ENCODE data around the gene HSPB9. TPM values are rescaled to one million over a fixed set of nuclear protein-coding genes. Genes with fewer than 3 reads are reported as not detected.

Gene HSPB9
- polyA plus RNA-seq, 1 experiment = not detected

DNA sequence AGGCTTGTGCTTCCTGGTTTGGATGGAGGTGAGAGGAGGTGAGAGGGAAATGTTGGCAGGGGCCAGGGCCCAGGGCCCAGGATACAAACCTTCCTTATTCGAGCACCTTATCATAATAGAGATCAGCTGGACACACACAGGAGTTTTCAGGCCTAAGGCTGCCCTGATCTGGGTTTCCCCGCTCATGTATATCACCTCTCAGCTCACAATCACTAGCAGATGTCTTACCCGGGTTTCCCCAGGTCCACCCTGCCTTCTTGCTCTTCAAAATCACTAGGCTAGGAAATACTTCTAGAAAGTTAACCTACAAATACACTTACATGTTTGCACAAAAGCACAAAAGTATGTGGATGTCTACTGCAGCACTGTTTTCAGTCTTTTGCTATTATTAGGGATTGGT is 4.2 kb downstream of the HSPB9 start:
- H3K27me3 ChIP-seq (ENCODE audit: control insufficient read depth, insufficient read depth, low read length) = no peaks in the 10 kb centered on the region
- POLR2A ChIA-PET = no interaction called here
- CTCF ChIA-PET = no interaction called here
- TF ChIP-seq, protein P1, sequence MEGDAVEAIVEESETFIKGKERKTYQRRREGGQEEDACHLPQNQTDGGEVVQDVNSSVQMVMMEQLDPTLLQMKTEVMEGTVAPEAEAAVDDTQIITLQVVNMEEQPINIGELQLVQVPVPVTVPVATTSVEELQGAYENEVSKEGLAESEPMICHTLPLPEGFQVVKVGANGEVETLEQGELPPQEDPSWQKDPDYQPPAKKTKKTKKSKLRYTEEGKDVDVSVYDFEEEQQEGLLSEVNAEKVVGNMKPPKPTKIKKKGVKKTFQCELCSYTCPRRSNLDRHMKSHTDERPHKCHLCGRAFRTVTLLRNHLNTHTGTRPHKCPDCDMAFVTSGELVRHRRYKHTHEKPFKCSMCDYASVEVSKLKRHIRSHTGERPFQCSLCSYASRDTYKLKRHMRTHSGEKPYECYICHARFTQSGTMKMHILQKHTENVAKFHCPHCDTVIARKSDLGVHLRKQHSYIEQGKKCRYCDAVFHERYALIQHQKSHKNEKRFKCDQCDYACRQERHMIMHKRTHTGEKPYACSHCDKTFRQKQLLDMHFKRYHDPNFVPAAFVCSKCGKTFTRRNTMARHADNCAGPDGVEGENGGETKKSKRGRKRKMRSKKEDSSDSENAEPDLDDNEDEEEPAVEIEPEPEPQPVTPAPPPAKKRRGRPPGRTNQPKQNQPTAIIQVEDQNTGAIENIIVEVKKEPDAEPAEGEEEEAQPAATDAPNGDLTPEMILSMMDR (IDR thresholded peaks at IDR 0.05; ENCODE audit: insufficient read depth, low read depth, low read length) = no peak
- no peak overlapping the region for H3K4me3 ChIP-seq (ENCODE audit: low read depth, low read length)
- H3K36me3 ChIP-seq (ENCODE audit: control insufficient read depth, insufficient read depth, low read length) = peaks cover 33% of the 10 kb centered on the region
- DNase-seq (ENCODE audit: low read depth) = no peak

DNA sequence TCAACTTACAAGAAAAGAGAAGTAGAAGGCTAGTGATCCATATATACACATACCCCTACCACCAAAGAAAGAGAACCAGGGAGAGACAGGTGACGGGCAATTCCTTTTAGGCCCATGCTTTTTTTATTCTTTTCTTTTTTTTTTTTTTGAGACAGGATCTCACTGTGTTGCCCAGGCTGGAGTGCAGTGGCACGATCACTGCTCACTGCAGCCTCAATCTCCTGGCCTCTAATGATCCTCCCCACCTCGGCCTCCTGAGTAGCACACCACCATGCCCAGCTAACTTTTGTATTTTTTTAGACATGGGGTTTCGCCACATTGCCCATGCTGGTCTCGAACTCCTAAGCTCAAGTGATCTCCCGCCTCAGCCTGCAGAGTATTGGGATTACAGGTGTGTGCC is 4.8 kb downstream of the HSPB9 start:
- ChIA-PET CTCF (no interaction called here), POLR2A (no interaction called here)
- Histone ChIP-seq H3K36me3 (ENCODE audit: control insufficient read depth, insufficient read depth, low read length) (peaks cover 33% of the 10 kb centered on the region), H3K4me3 (ENCODE audit: low read depth, low read length) (no peak overlapping the region), H3K27me3 (ENCODE audit: control insufficient read depth, insufficient read depth, low read length) (no peaks in the 10 kb centered on the region)
- TF ChIP-seq, protein P1 (IDR thresholded peaks at IDR 0.05; ENCODE audit: insufficient read depth, low read depth, low read length) = no peak
- no peak for DNase-seq (ENCODE audit: low read depth)

DNA sequence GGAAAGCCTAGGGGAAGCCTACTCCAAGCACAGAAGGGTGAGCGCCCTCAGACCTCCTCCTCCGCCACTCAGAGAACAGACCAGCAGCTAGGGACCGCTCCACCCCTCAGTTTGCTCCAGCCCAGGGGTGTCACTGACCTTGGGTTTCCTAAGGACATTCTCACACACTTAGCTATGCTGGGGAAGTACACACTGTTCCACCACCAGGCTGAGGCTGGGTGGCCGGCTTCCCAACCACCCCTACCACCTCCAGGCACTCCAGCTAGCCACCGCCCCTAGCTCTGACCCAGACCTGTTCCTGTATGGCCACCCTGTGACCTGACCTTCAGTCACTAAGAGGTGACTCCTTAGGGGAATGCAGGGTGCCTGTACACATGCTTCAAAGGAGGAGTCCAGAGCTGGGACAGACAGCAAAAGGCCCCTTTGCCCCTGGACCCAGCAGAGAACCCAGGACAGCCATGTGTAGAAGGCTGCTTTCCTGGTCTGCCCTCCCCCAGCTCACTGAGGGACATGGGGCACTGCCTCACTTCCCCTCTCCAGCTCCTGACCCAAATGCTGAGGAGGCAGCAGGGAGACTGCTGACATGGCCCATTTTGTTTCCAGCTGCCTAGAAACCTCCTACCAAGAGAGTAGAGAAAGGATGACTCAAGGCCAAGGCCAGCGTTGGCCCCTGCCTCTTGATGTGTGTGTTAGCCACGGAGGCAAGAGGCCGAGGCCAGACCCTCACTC is 6.7 kb downstream of the HSPB9 start:
- ChIA-PET POLR2A (no interaction called here), CTCF (interaction anchor here (0.6 to 1.6 kb wide), 3 partner anchors 8 to 368 kb away, joined by 3 to 4 read pairs (median 3); partner anchors contain the start of gene KAT2A)
- no peak for DNase-seq (ENCODE audit: low read depth)
- Histone ChIP-seq H3K4me3 (ENCODE audit: low read depth, low read length) (no peak overlapping the region), H3K27me3 (ENCODE audit: control insufficient read depth, insufficient read depth, low read length) (no peaks in the 10 kb centered on the region), H3K36me3 (ENCODE audit: control insufficient read depth, insufficient read depth, low read length) (peaks cover 33% of the 10 kb centered on the region)
- TF ChIP-seq, protein P1 (IDR thresholded peaks at IDR 0.05; ENCODE audit: insufficient read depth, low read depth, low read length) = no peak

DNA sequence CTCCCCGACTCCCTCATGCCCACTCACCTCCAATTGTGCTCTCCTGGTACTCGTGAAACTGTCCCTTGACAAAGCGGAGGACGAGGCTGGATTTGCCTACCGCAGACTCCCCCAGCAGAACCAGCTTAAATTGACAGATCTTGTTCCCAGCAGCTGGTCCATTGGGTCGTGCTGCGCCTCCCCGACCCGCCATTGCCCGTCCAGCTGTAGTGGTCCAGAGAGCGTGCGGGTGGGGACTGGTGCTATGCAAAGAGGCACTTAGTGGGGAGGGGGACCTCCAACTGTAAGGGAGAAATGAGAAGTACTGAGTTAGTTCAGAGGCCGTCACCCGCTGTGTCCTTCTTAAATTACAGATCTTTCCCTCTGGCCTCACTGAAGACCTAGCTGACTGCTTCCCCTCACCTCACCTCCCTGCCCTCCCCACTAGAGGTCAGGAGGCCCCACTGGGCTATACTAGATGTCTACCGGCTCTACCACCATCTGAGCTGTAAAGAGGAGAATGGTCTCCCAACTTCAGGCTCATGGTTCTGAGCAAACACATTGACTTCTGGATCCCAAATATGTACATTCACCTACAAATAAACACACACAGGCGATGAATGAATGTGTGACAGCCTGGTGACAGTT is 7.8 kb downstream of the HSPB9 start:
- no peak for DNase-seq (ENCODE audit: low read depth)
- no peaks in the 10 kb centered on the region for H3K27me3 ChIP-seq (ENCODE audit: control insufficient read depth, insufficient read depth, low read length)
- CTCF ChIA-PET = interaction anchor here (0.6 to 1.6 kb wide), 4 partner anchors 9 to 170 kb away, joined by 3 to 4 read pairs (median 3); partner anchors contain the start of gene KAT2A
- H3K36me3 ChIP-seq (ENCODE audit: control insufficient read depth, insufficient read depth, low read length) = peaks cover 29% of the 10 kb centered on the region
- TF ChIP-seq, protein P1 (IDR thresholded peaks at IDR 0.05; ENCODE audit: insufficient read depth, low read depth, low read length) = no peak
- no peak overlapping the region for H3K4me3 ChIP-seq (ENCODE audit: low read depth, low read length)
- POLR2A ChIA-PET = no interaction called here

DNA sequence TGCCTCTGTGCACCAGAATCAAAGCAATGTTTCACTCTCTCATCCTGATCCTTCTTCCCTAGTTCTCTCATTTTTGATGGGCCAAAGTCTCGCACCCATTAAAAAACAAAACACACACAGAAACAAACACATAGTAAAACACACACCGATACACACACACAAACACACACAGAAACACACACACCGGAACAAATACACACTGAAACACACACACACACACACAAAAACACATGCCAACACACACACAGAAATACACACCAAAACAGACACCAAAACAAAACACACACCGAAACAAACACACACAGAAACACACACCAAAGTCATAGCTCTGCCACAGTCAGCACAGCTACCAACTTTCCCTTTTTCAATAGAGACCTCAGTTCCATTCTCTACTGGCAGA is 8.6 kb downstream of the HSPB9 start:
- TF ChIP-seq, protein P1 (IDR thresholded peaks at IDR 0.05; ENCODE audit: insufficient read depth, low read depth, low read length) = no peak
- Histone ChIP-seq H3K4me3 (ENCODE audit: low read depth, low read length) (no peak overlapping the region), H3K36me3 (ENCODE audit: control insufficient read depth, insufficient read depth, low read length) (peaks cover 29% of the 10 kb centered on the region), H3K27me3 (ENCODE audit: control insufficient read depth, insufficient read depth, low read length) (no peaks in the 10 kb centered on the region)
- ChIA-PET POLR2A (interaction anchor here (0.6 kb wide), 1 partner anchor 267 kb away, joined by 4 read pairs; no protein-coding TSS in a partner anchor), CTCF (interaction anchor here (0.8 to 1.4 kb wide), 4 partner anchors 12 to 168 kb away, joined by 3 to 5 read pairs (median 4); no protein-coding TSS in a partner anchor)
- DNase-seq (ENCODE audit: low read depth) = no peak
